SK-N-SH (cell line): Measurements from ENCODE around the gene CA12. TPM values are rescaled to one million over a fixed set of nuclear protein-coding genes. Genes with fewer than 3 reads are reported as not detected.

Experiments
- CTCF ChIA-PET: fragments of 300-600, 350-600 bp; formaldehyde crosslinking; extraction: SDS; loops from one replicate; lab custom pipeline; 2021; lab: Yijun Ruan, JAX
- POLR2A ChIA-PET: fragments of 350-600 bp; sonication (Branson Sonifier 250); formaldehyde crosslinking; extraction: SDS; loops from one replicate; lab custom pipeline; 2020; ENCODE audit warnings: antibody characterized with exemption, inconsistent platforms; lab: Yijun Ruan, JAX
- DNase-seq: peaks from one replicate; pipeline ENCODE4 v3.0.0; 2012
- H2AFZ ChIP-seq: fragments of 200-600 bp; sonication (generic); 2 replicates; pipeline ENCODE4 v1.8.1; 2016; ENCODE audit warnings: antibody characterized with exemption, mild to moderate bottlenecking, low read depth
- H3F3A ChIP-seq: fragments of 200-600 bp; sonication (generic); replicated peaks from 2 replicates; pipeline ENCODE3; 2016; ENCODE audit warnings: antibody characterized with exemption, mild to moderate bottlenecking; ENCODE audit not compliant: insufficient read depth
- H3K27ac ChIP-seq, 2 experiments: fragments of 200-500 bp in 1 of 2; fragments of 200-600 bp in 1 of 2; sonication (Bioruptor generic) in 1 of 2; sonication (generic), shearing (Covaris generic) in 1 of 2; 2 replicates each; pipeline versions ENCODE4 v1.5.1 to v1.6.1; 2014 to 2016; ENCODE audit warnings: low read depth in 2 of 2, inconsistent platforms in 1 of 2, low read length in 1 of 2, mild to moderate bottlenecking in 1 of 2, mixed read lengths in 1 of 2
- H3K27me3 ChIP-seq: fragments of 200-600 bp; sonication (generic), shearing (Covaris generic); 2 replicates; pipeline ENCODE4 v1.6.1; 2016; ENCODE audit warnings: mixed run types; ENCODE audit not compliant: insufficient read depth
- H3K36me3 ChIP-seq, 2 experiments: fragments of 200-500 bp in 1 of 2; fragments of 200-600 bp in 1 of 2; sonication (Bioruptor generic) in 1 of 2; sonication (generic) in 1 of 2; replicated peaks in 1 of 2; 2 replicates each; pipeline versions ENCODE3 to v1.5.1; 2014 to 2016; ENCODE audit warnings: low read length in 1 of 2, mild to moderate bottlenecking in 1 of 2; ENCODE audit not compliant: insufficient read depth in 2 of 2, control insufficient read depth in 1 of 2
- H3K4me1 ChIP-seq, 2 experiments: fragments of 200-500 bp in 1 of 2; fragments of 200-600 bp in 1 of 2; sonication (Bioruptor generic) in 1 of 2; sonication (generic), shearing (Covaris generic) in 1 of 2; 2 replicates each; pipeline versions ENCODE4 v1.5.1 to v1.6.1; 2014 to 2016; ENCODE audit warnings: low read depth in 1 of 2, low read length in 1 of 2, mixed run types in 1 of 2; ENCODE audit not compliant: insufficient read depth in 2 of 2, control insufficient read depth in 1 of 2
- H3K4me2 ChIP-seq: fragments of 200-600 bp; sonication (generic), shearing (Covaris generic); 2 replicates; pipeline ENCODE4 v1.6.1; 2017; ENCODE audit warnings: mixed run types
- H3K4me3 ChIP-seq, 2 experiments: fragments of 200-500 bp in 1 of 2; fragments of 200-600 bp in 1 of 2; sonication (Bioruptor generic) in 1 of 2; sonication (generic), shearing (Covaris generic) in 1 of 2; 2 replicates each; pipeline versions ENCODE4 v1.5.1 to v1.8.1; 2014 to 2016; ENCODE audit warnings: low read depth in 2 of 2, inconsistent platforms in 1 of 2, low read length in 1 of 2, mild to moderate bottlenecking in 1 of 2, mixed read lengths in 1 of 2, moderate library complexity in 1 of 2
- H3K79me2 ChIP-seq: fragments of 200-600 bp; sonication (generic); 2 replicates; pipeline ENCODE4 v1.8.1; 2017; ENCODE audit warnings: mild to moderate bottlenecking; ENCODE audit not compliant: insufficient read depth
- H3K9ac ChIP-seq: fragments of 200-600 bp; sonication (generic); 2 replicates; pipeline ENCODE4 v1.6.1; 2017; ENCODE audit warnings: mixed run types
- H3K9me2 ChIP-seq: fragments of 200-600 bp; sonication (generic); 2 replicates; pipeline ENCODE4 v1.6.1; 2017; ENCODE audit warnings: mixed run types
- H3K9me3 ChIP-seq: fragments of 200-600 bp; sonication (generic); 2 replicates; pipeline ENCODE4 v1.6.1; 2017; ENCODE audit warnings: mixed run types, mild to moderate bottlenecking, moderate library complexity
- H4K20me1 ChIP-seq: fragments of 200-600 bp; sonication (generic); 2 replicates; pipeline ENCODE4 v1.6.1; 2017; ENCODE audit warnings: mild to moderate bottlenecking, mixed run types; ENCODE audit not compliant: insufficient read depth
- CHD2 ChIP-seq: fragments of 150-350 bp; IDR thresholded peaks from 2 replicates; pipeline ENCODE4 v1.6.1; 2018; ENCODE audit warnings: low read length; ENCODE audit not compliant: partially characterized antibody
- CTCF ChIP-seq: fragments of 200-600 bp; sonication (generic); IDR thresholded peaks from 2 replicates; pipeline ENCODE4 v1.6.1; 2017; ENCODE audit warnings: antibody characterized with exemption, mild to moderate bottlenecking, moderate library complexity
- FOSL2 ChIP-seq: IDR thresholded peaks from 2 replicates; pipeline ENCODE4 v1.4.0; 2012; ENCODE audit warnings: low read depth, mild to moderate bottlenecking, moderate library complexity, borderline replicate concordance
- FOXJ3 ChIP-seq: sonication (generic); formaldehyde crosslinking; IDR thresholded peaks from 2 replicates; pipeline ENCODE4 v1.5.1; 2020; ENCODE audit warnings: mild to moderate bottlenecking, missing genetic modification reagents
- GABPA ChIP-seq: IDR thresholded peaks from 2 replicates; pipeline ENCODE4 v1.4.0; 2012; ENCODE audit warnings: low read depth, mild to moderate bottlenecking
- IRF3 ChIP-seq: fragments of 150-350 bp; IDR thresholded peaks from 2 replicates; pipeline ENCODE4 v1.6.1; 2016; ENCODE audit warnings: mild to moderate bottlenecking, low read depth, low read length
- MEF2A ChIP-seq: IDR thresholded peaks from 2 replicates; pipeline ENCODE4 v1.4.0; 2012; ENCODE audit warnings: low read depth, borderline replicate concordance
- NFIC ChIP-seq: IDR thresholded peaks from 2 replicates; pipeline ENCODE4 v1.4.0; 2012; ENCODE audit warnings: borderline replicate concordance
- NRF1 ChIP-seq: IDR thresholded peaks from 2 replicates; pipeline ENCODE4 v1.6.1; 2012; ENCODE audit warnings: low read depth, mild to moderate bottlenecking, low read length
- POLR2AphosphoS5 ChIP-seq: IDR thresholded peaks from 2 replicates; pipeline ENCODE4 v1.6.1; 2012; ENCODE audit warnings: low read depth, low read length
- RCOR1 ChIP-seq: fragments of 150-350 bp; IDR thresholded peaks from 2 replicates; pipeline ENCODE4 v1.6.1; 2017; ENCODE audit warnings: antibody characterized with exemption, low read length
- RXRA ChIP-seq: IDR thresholded peaks from 2 replicates; pipeline ENCODE4 v1.4.0; 2012; ENCODE audit warnings: low read depth, mild to moderate bottlenecking, borderline replicate concordance
- TAF1 ChIP-seq: IDR thresholded peaks from 2 replicates; pipeline ENCODE4 v1.6.1; 2012; ENCODE audit warnings: low read depth, mild to moderate bottlenecking, low read length, moderate library complexity, borderline replicate concordance
- TEAD4 ChIP-seq: IDR thresholded peaks from 2 replicates; pipeline ENCODE4 v1.4.0; 2012; ENCODE audit warnings: mild to moderate bottlenecking, borderline replicate concordance; ENCODE audit not compliant: insufficient read depth
- WGBS: methylation state at CpG from one replicate; pipeline ENCODE4 v1.1.6; 2017; ENCODE audit warnings: low lambda C conversion rate; 5-methylcytosine and 5-hydroxymethylcytosine counted together
- polyA plus RNA-seq, 3 experiments: library from polyadenylated mRNA; depleted of rRNA; stranded (reverse); fragments of >200 nt; gene quantifications; 2 replicates each; pipeline ENCODE4 v1.2.3, GENCODE V29; 2012
- TF ChIP-seq, protein P1 (sequence below): IDR thresholded peaks from 2 replicates; pipeline ENCODE4 v1.4.0; 2012; ENCODE audit warnings: low read depth, borderline replicate concordance
- TF ChIP-seq, protein P2 (sequence below): fragments of 150-350 bp; IDR thresholded peaks from 2 replicates; pipeline ENCODE4 v1.6.1; 2017; ENCODE audit warnings: antibody characterized with exemption, low read length, low read depth, borderline replicate concordance

CA12 gene
- polyA plus RNA-seq, 1 of the 3 experiments (the other 2 are of a cell fraction), result 39.4 TPM

DNA sequence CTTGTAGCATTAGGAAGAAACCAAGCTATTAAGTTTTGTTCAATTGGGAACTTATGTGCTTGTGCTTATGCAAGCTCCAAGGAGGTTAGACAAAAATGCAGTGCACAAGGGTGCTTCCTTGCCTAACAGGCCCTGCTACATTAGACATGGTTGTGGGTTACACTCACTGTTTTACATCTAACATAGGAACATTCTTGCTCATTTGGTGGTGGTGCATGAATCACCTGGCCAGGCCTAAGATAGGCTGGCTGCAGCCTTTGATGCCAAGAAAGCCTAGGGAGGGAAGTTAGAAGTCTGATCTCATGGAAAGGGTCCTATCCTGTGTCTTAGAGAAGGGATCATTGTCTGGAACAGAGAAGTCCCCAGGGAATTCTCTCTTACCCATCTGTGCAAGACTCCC is 43.5 kb downstream of the CA12 start (continued):
- TF ChIP-seq CTCF (no peak), FOXJ3 (CRISPR knock-in tag) (no peak), NFIC (no peak), CHD2 (no peak), FOSL2 (no peak)

GRCh38 chr15:63337046-63337445 is 44.6 kb downstream of the CA12 start:
- H2AFZ ChIP-seq, result no peak overlapping the region
- H4K20me1 ChIP-seq, result no peaks in the 10 kb centered on the region
- POLR2A ChIA-PET, result no interaction called here
- H3K4me1 ChIP-seq, result peaks cover 14 to 16% of the 10 kb centered on the region in 2 experiments; a peak in 3 of 4 replicates
- TF ChIP-seq IRF3 (no peak), GABPA (no peak), TAF1 (no peak)
- TF ChIP-seq, all 33 proteins: peak for 0
- H3K4me3 ChIP-seq, result no peak overlapping the region
- WGBS, result 94% methylated on average over 4 of the region's 4 CpGs
- CTCF ChIA-PET, result interaction anchor here (1.3 kb wide), 1 partner anchor 29 kb away, joined by 3 read pairs; no protein-coding TSS in a partner anchor
- no peak overlapping the region for H3K9ac ChIP-seq
- peaks cover 0 to 12% of the 10 kb centered on the region in 2 experiments for H3K36me3 ChIP-seq
- no peaks in the 10 kb centered on the region for H3K79me2 ChIP-seq
- no peaks in the 10 kb centered on the region for H3K9me3 ChIP-seq
- no peak for DNase-seq
- H3K9me2 ChIP-seq, result no peaks in the 10 kb centered on the region
- H3K4me2 ChIP-seq, result no peak overlapping the region
- no peaks in the 10 kb centered on the region for H3K27me3 ChIP-seq
- no peak overlapping the region for H3K27ac ChIP-seq
- H3F3A ChIP-seq, result peaks cover 8% of the 10 kb centered on the region

- 93% methylated on average over 8 of the region's 8 CpGs for WGBS
- H2AFZ ChIP-seq, result no peak overlapping the region
- peaks cover 0 to 12% of the 10 kb centered on the region in 2 experiments for H3K36me3 ChIP-seq
- no peak overlapping the region for H3K9ac ChIP-seq
- H3K27me3 ChIP-seq, result no peaks in the 10 kb centered on the region
- H3K4me2 ChIP-seq, result no peak overlapping the region
- peaks cover 14 to 16% of the 10 kb centered on the region in 2 experiments; a peak in 3 of 4 replicates for H3K4me1 ChIP-seq
- peaks cover 13% of the 10 kb centered on the region for H3F3A ChIP-seq
- ChIA-PET CTCF (interaction anchor here (1.3 kb wide), 1 partner anchor 28 kb away, joined by 3 read pairs; no protein-coding TSS in a partner anchor), POLR2A (no interaction called here)
- no peaks in the 10 kb centered on the region for H4K20me1 ChIP-seq
- no peaks in the 10 kb centered on the region for H3K79me2 ChIP-seq
- no peak for DNase-seq
- no peak for TF ChIP-seq POLR2AphosphoS5
- TF ChIP-seq NRF1, result no peak
- no peak for TF ChIP-seq MEF2A
- no peak for TF ChIP-seq RCOR1
- TF ChIP-seq CHD2, result no peak
- TF ChIP-seq, protein P1, sequence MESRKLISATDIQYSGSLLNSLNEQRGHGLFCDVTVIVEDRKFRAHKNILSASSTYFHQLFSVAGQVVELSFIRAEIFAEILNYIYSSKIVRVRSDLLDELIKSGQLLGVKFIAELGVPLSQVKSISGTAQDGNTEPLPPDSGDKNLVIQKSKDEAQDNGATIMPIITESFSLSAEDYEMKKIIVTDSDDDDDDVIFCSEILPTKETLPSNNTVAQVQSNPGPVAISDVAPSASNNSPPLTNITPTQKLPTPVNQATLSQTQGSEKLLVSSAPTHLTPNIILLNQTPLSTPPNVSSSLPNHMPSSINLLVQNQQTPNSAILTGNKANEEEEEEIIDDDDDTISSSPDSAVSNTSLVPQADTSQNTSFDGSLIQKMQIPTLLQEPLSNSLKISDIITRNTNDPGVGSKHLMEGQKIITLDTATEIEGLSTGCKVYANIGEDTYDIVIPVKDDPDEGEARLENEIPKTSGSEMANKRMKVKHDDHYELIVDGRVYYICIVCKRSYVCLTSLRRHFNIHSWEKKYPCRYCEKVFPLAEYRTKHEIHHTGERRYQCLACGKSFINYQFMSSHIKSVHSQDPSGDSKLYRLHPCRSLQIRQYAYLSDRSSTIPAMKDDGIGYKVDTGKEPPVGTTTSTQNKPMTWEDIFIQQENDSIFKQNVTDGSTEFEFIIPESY, result no peak
- no peak for TF ChIP-seq RXRA
- no peak for TF ChIP-seq TEAD4
- TF ChIP-seq, protein P2, sequence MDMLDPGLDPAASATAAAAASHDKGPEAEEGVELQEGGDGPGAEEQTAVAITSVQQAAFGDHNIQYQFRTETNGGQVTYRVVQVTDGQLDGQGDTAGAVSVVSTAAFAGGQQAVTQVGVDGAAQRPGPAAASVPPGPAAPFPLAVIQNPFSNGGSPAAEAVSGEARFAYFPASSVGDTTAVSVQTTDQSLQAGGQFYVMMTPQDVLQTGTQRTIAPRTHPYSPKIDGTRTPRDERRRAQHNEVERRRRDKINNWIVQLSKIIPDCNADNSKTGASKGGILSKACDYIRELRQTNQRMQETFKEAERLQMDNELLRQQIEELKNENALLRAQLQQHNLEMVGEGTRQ, result no peak
- TF ChIP-seq TAF1, result no peak
- no peak for TF ChIP-seq GABPA
- TF ChIP-seq, all 33 proteins: peak for 0
- H3K9me2 ChIP-seq, result no peaks in the 10 kb centered on the region
- H3K27ac ChIP-seq, result no peak overlapping the region
- H3K4me3 ChIP-seq, result no peak overlapping the region
- no peaks in the 10 kb centered on the region for H3K9me3 ChIP-seq
Measured at GRCh38 chr15:63335543-63336240, 46.0 kb downstream of the CA12 start.
